Nephron (organoid): ENCODE measurements around the gene LCN15.

Experiments
- H3K27ac Mint-ChIP-seq, 3 experiments: 2 replicates each; pipeline ENCODE4 v1.8.0; 2020; ENCODE audit warnings: mixed read lengths in 3 of 3, mild to moderate bottlenecking in 2 of 3, moderate library complexity in 1 of 3
- H3K27me3 Mint-ChIP-seq: 2 replicates; pipeline ENCODE4 v1.8.0; 2021; ENCODE audit warnings: low read depth, mild to moderate bottlenecking, moderate library complexity, mixed read lengths
- H3K36me3 Mint-ChIP-seq: 2 replicates; pipeline ENCODE4 v1.8.0; 2020; ENCODE audit warnings: low read depth, mixed read lengths
- H3K4me1 Mint-ChIP-seq: 2 replicates; pipeline ENCODE4 v1.8.0; 2020; ENCODE audit warnings: mixed read lengths
- H3K4me3 Mint-ChIP-seq, 3 experiments: 2 replicates each; pipeline ENCODE4 v1.8.0; 2020; ENCODE audit warnings: mild to moderate bottlenecking in 3 of 3, mixed read lengths in 3 of 3, moderate library complexity in 2 of 3
- H3K9me3 Mint-ChIP-seq: 2 replicates; pipeline ENCODE4 v1.8.0; 2020; ENCODE audit warnings: mixed read lengths
- TF ChIP-seq, protein P1 (sequence below), 3 experiments: fragments of 200-600 bp; sonication (generic); IDR thresholded peaks; one replicate each; pipeline ENCODE4 v1.5.0; 2021; ENCODE audit warnings: antibody characterized with exemption in 3 of 3; ENCODE audit not compliant: unreplicated experiment in 3 of 3

LCN15 gene

GRCh38 chr9:136784997-136785361, 20.7 kb upstream of the LCN15 start:
- peaks cover 52% of the 10 kb centered on the region for H3K4me1 Mint-ChIP-seq
- H3K27me3 Mint-ChIP-seq, result peaks cover 26% of the 10 kb centered on the region
- no peaks in the 10 kb centered on the region for H3K36me3 Mint-ChIP-seq
- TF ChIP-seq, protein P1, sequence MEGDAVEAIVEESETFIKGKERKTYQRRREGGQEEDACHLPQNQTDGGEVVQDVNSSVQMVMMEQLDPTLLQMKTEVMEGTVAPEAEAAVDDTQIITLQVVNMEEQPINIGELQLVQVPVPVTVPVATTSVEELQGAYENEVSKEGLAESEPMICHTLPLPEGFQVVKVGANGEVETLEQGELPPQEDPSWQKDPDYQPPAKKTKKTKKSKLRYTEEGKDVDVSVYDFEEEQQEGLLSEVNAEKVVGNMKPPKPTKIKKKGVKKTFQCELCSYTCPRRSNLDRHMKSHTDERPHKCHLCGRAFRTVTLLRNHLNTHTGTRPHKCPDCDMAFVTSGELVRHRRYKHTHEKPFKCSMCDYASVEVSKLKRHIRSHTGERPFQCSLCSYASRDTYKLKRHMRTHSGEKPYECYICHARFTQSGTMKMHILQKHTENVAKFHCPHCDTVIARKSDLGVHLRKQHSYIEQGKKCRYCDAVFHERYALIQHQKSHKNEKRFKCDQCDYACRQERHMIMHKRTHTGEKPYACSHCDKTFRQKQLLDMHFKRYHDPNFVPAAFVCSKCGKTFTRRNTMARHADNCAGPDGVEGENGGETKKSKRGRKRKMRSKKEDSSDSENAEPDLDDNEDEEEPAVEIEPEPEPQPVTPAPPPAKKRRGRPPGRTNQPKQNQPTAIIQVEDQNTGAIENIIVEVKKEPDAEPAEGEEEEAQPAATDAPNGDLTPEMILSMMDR (IDR thresholded peaks at IDR 0.05; ENCODE audit: unreplicated experiment in 3 of 3), result no peak
- H3K9me3 Mint-ChIP-seq, result no peaks in the 10 kb centered on the region
- no peak overlapping the region for H3K4me3 Mint-ChIP-seq
- no peak overlapping the region for H3K27ac Mint-ChIP-seq

DNA sequence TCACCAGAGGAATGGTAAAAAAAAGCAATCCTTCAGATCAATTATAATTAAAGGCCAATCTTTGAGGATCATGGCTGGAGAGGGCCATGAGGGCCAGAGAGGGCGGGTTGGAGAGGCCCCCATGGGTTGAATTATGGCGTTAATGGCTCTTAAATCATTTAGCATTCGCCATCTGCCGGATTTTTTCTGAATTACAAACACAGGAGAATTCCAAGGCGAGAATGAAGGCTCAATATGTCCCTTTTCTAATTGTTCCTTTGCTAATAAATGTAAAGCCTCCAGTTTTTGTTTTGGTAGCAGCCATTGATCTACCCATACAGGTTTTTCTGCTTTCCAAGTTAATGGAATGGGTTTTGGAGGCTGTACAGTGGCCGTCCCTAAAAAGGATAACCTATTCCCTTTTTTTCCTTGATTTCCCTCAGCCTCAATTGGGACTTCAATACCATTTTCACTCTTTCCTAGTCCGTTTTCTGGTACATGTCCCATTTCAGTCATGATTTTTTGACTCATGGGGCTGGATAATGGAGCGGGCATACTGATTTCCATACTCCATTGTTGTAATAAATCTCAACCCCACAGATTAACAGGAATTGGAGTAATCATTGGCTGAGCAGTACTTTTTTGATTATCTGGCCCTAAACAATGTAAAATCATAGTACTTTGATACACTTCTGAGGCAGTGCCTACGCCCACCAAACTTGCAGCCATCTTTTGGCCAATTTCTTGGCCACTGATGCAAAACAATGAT, 20.1 kb upstream of the LCN15 start:
- no peaks in the 10 kb centered on the region for H3K9me3 Mint-ChIP-seq
- H3K27me3 Mint-ChIP-seq, result peaks cover 31% of the 10 kb centered on the region
- no peaks in the 10 kb centered on the region for H3K36me3 Mint-ChIP-seq
- H3K4me3 Mint-ChIP-seq, result no peak overlapping the region
- H3K27ac Mint-ChIP-seq, result no peak overlapping the region
- TF ChIP-seq, protein P1 (IDR thresholded peaks at IDR 0.05; ENCODE audit: unreplicated experiment in 3 of 3), result peak; percentile 56 to 61 (median 59)
- peaks cover 53% of the 10 kb centered on the region for H3K4me1 Mint-ChIP-seq

DNA sequence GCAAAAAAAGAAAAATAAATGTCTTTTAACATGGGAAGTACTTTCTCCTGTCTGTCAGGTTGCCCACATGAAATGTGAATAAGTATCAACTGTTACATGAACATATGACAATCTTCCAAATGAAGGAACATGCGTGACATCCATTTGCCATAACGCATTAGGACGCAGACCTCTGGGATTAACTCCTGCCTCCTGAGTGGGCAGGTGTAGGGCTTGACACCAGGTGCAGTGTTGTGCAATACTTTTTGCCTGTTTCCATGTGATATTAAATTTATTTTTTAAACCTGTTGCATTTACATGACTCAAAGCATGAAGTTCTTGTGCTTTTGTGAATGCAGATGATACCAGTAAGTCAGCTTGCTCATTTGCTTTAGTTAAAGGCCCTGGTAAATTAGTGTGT, 18.1 kb upstream of the LCN15 start:
- H3K27ac Mint-ChIP-seq, result no peak overlapping the region
- peaks cover 6% of the 10 kb centered on the region for H3K9me3 Mint-ChIP-seq

DNA sequence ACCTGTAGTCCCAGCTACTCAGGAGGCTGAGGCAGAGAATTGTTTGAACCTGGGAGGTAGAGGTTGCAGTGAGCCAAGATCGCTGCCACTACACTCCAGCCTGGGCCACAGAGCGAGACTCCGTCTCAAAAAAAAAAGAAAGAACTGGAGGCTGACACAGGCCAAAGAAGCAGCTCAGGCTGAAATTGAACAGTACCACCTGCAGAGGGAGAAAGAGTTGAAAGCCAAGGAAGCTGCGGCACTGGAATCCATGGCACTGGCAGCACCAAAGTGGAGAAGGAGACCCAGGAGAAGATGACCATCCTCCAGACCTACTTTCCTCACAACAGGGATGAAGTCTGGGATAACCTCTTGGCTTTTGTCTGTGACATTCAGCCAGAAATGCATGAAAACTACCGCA, 15.5 kb upstream of the LCN15 start:
- Mint-ChIP-seq H3K27me3 (peaks cover 36% of the 10 kb centered on the region), H3K4me1 (peaks cover 44% of the 10 kb centered on the region), H3K4me3 (no peak overlapping the region), H3K36me3 (no peaks in the 10 kb centered on the region), H3K9me3 (peaks cover 6% of the 10 kb centered on the region), H3K27ac (peak overlapping the region in 1 of 3 experiments; percentile 58)
- TF ChIP-seq, protein P1 (IDR thresholded peaks at IDR 0.05; ENCODE audit: unreplicated experiment in 3 of 3), result no peak

More for the DNA sequence above, 18.1 kb upstream of the LCN15 start:
- H3K36me3 Mint-ChIP-seq, result no peaks in the 10 kb centered on the region
- H3K27me3 Mint-ChIP-seq, result peaks cover 45% of the 10 kb centered on the region
- H3K4me1 Mint-ChIP-seq, result peaks cover 41% of the 10 kb centered on the region
- TF ChIP-seq, protein P1 (IDR thresholded peaks at IDR 0.05; ENCODE audit: unreplicated experiment in 3 of 3), result no peak
- H3K4me3 Mint-ChIP-seq, result no peak overlapping the region

- peaks cover 39% of the 10 kb centered on the region for H3K27me3 Mint-ChIP-seq
Measured at GRCh38 chr9:136777359-136777758, 13.0 kb upstream of the LCN15 start.

More at GRCh38 chr9:136777359-136777758, 13.0 kb upstream of the LCN15 start:
- peaks cover 6% of the 10 kb centered on the region for H3K9me3 Mint-ChIP-seq
- H3K4me1 Mint-ChIP-seq, result peaks cover 36% of the 10 kb centered on the region
- peak overlapping the region in 2 of 3 experiments; percentile 5 to 7 for H3K27ac Mint-ChIP-seq
- no peaks in the 10 kb centered on the region for H3K36me3 Mint-ChIP-seq
- H3K4me3 Mint-ChIP-seq, result no peak overlapping the region
- TF ChIP-seq, protein P1 (IDR thresholded peaks at IDR 0.05; ENCODE audit: unreplicated experiment in 3 of 3), result no peak
